OCI-LY1 (cell line): Measurements from ENCODE around the gene GTF2H2C.
"Not testable (repeated sequence)": the region's sequence is repeated elsewhere in the genome, so short reads cannot be mapped to it uniquely, and the experiment has no call there.

Experiments
- H2AFZ ChIP-seq: fragments of 200-600 bp; sonication (generic), shearing (Covaris generic); 2 replicates; pipeline ENCODE4 v1.6.0; 2014; ENCODE audit warnings: antibody characterized with exemption, mild to moderate bottlenecking, low read length
- H3F3A ChIP-seq: fragments of 200-600 bp; sonication (generic), shearing (Covaris generic); 2 replicates; pipeline ENCODE4 v1.6.0; 2014; ENCODE audit warnings: mild to moderate bottlenecking, antibody characterized with exemption, low read length, moderate library complexity; ENCODE audit not compliant: insufficient read depth
- H3K27ac ChIP-seq: fragments of 200-600 bp; sonication (generic); 2 replicates; pipeline ENCODE4 v1.5.1; 2014; ENCODE audit warnings: low read length, mixed run types, mild to moderate bottlenecking, low read depth; ENCODE audit not compliant: poor library complexity, severe bottlenecking
- H3K27me3 ChIP-seq: fragments of 200-600 bp; sonication (generic); 2 replicates; pipeline ENCODE4 v1.6.0; 2014; ENCODE audit warnings: antibody characterized with exemption, mild to moderate bottlenecking, low read length, moderate library complexity; ENCODE audit not compliant: insufficient read depth
- H3K36me3 ChIP-seq: fragments of 200-600 bp; sonication (generic); 2 replicates; pipeline ENCODE4 v1.6.1; 2014; ENCODE audit warnings: mild to moderate bottlenecking, antibody characterized with exemption, low read length, moderate library complexity, mixed read lengths; ENCODE audit not compliant: insufficient read depth
- H3K4me1 ChIP-seq: fragments of 200-600 bp; sonication (generic); 2 replicates; pipeline ENCODE4 v1.5.1; 2014; ENCODE audit warnings: mild to moderate bottlenecking, low read length, moderate library complexity; ENCODE audit not compliant: insufficient read depth, severe bottlenecking
- H3K4me2 ChIP-seq: fragments of 200-600 bp; sonication (generic), shearing (Covaris generic); 2 replicates; pipeline ENCODE4 v1.6.1; 2014; ENCODE audit warnings: low read length
- H3K4me3 ChIP-seq: fragments of 200-600 bp; sonication (generic); 2 replicates; pipeline ENCODE4 v1.5.1; 2014; ENCODE audit warnings: low read length, low read depth, mild to moderate bottlenecking, mixed read lengths; ENCODE audit not compliant: poor library complexity, severe bottlenecking
- H3K79me2 ChIP-seq: fragments of 200-600 bp; shearing (Covaris generic); 2 replicates; pipeline ENCODE4 v1.6.1; 2016; ENCODE audit warnings: mixed run types, low read length, mixed read lengths; ENCODE audit not compliant: insufficient read depth
- H3K9ac ChIP-seq: fragments of 200-600 bp; sonication (generic), shearing (Covaris generic); 2 replicates; pipeline ENCODE4 v1.6.1; 2014; ENCODE audit warnings: mild to moderate bottlenecking, low read length, mixed read lengths
- H3K9me2 ChIP-seq: fragments of 200-600 bp; sonication (generic), shearing (Covaris generic); 2 replicates; pipeline ENCODE4 v1.6.1; 2014; ENCODE audit warnings: low read depth, mild to moderate bottlenecking, low read length, mixed read lengths
- H3K9me3 ChIP-seq: fragments of 200-600 bp; shearing (Covaris generic); 2 replicates; pipeline ENCODE4 v1.6.1; 2014; ENCODE audit warnings: low read length, mixed read lengths
- H4K20me1 ChIP-seq: fragments of 200-600 bp; sonication (generic), shearing (Covaris generic); 2 replicates; pipeline ENCODE4 v1.6.0; 2016; ENCODE audit warnings: mild to moderate bottlenecking, low read length; ENCODE audit not compliant: insufficient read depth

GTF2H2C gene

GRCh38 chr5:69606839-69607238 is 46.8 kb downstream of the GTF2H2C start:
- H3K4me1 ChIP-seq, H3K9me3 ChIP-seq, H3F3A ChIP-seq, H3K27ac ChIP-seq, H3K4me3 ChIP-seq, H2AFZ ChIP-seq, H3K9me2 ChIP-seq, H4K20me1 ChIP-seq, H3K4me2 ChIP-seq, H3K79me2 ChIP-seq, H3K27me3 ChIP-seq, H3K9ac ChIP-seq, H3K36me3 ChIP-seq: not testable (repeated sequence)

GRCh38 chr5:69607750-69608149 is 47.8 kb downstream of the GTF2H2C start:
- H4K20me1 ChIP-seq, H3K36me3 ChIP-seq, H3K79me2 ChIP-seq, H2AFZ ChIP-seq, H3F3A ChIP-seq, H3K9ac ChIP-seq, H3K9me2 ChIP-seq, H3K4me2 ChIP-seq, H3K27me3 ChIP-seq, H3K4me1 ChIP-seq, H3K9me3 ChIP-seq, H3K27ac ChIP-seq, H3K4me3 ChIP-seq: not testable (repeated sequence)

GRCh38 chr5:69608861-69609496 is 49.0 kb downstream of the GTF2H2C start:
- not testable (repeated sequence) for H3K27me3 ChIP-seq, H3K9me3 ChIP-seq, H2AFZ ChIP-seq, H3K9ac ChIP-seq, H3K27ac ChIP-seq, H3K9me2 ChIP-seq, H3K4me2 ChIP-seq, H4K20me1 ChIP-seq, H3K79me2 ChIP-seq, H3K36me3 ChIP-seq, H3K4me3 ChIP-seq, H3K4me1 ChIP-seq, H3F3A ChIP-seq

GRCh38 chr5:69614843-69615242 is 54.9 kb downstream of the GTF2H2C start:
- H3F3A ChIP-seq, H3K27ac ChIP-seq, H3K27me3 ChIP-seq, H3K9me3 ChIP-seq, H3K9ac ChIP-seq, H3K4me1 ChIP-seq, H4K20me1 ChIP-seq, H3K9me2 ChIP-seq, H3K4me3 ChIP-seq, H3K4me2 ChIP-seq, H3K79me2 ChIP-seq, H2AFZ ChIP-seq, H3K36me3 ChIP-seq: not testable (repeated sequence)

- not testable (repeated sequence) for H4K20me1 ChIP-seq, H3K9me2 ChIP-seq, H3K9me3 ChIP-seq, H2AFZ ChIP-seq, H3K27ac ChIP-seq, H3K4me2 ChIP-seq, H3K36me3 ChIP-seq, H3K4me3 ChIP-seq, H3K4me1 ChIP-seq, H3K79me2 ChIP-seq, H3K27me3 ChIP-seq, H3F3A ChIP-seq, H3K9ac ChIP-seq
Measured at GRCh38 chr5:69631879-69632278, 71.9 kb downstream of the GTF2H2C start.
